HG02973 (cell line): Measurements from ENCODE around the gene MSL3B.
A peak's percentile ranks its signal among the peaks of the same experiment; 100 is the strongest.
"Not testable (repeated sequence)": the region's sequence is repeated elsewhere in the genome, so short reads cannot be mapped to it uniquely, and the experiment has no call there.

Source experiments
- ATAC-seq: cut with Tn5 transposase; IDR thresholded peaks from one replicate; pipeline ENCODE4 v1.9.1; 2021; ENCODE audit warnings: moderate library complexity; ENCODE audit not compliant: unreplicated experiment

Gene MSL3B

DNA sequence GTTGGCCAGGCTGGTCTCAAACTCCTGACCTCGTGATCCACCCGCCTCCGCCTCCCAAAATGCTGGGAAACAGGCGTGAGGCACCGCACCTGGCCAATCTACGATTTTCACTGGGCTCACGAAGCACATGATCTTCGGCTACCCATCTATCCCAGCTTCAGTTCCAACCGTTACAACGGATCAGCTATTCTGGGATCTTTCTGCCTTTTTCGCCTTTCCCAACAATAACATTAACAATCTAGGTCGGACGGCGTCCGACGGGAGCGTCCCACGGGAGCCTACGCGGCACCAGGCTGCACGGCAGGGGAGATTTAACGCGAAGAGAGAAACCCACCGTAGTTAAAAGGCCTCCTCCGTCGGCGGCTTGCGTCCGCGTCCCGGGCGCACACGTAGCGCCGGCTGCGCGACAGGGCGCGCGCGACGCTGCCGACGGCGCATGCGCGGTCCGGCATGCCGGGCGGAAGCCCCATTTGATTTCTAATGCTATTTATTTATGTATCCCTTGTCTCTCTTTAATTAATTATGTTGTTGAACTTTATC, at the start of gene MSL3B:
Gene MSL3B, minus strand, starts transcription at position 394 of the 540 bp plus-strand sequence.
- peak; percentile 70 for ATAC-seq

DNA sequence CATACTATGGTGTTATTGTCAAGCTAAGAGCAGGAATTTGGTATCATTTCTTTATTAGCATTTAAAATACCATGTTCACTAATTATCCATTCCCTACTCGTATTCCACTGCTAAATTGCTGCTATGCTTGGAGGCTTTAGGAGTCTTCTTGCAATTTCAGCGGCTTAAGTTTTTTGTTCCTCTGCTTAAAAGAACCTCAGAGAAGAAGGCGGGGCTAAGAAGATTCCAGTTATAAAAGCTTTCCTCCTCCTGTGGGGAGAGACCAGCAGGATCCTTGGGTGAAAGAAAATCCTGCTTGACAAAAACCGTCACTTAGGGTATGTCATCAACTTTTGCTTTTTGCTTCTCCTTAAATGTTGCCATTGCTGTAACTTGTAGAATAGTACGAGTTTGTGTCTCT, 48.9 kb upstream of the MSL3B start, which contains the start of gene TRPM8:
Gene TRPM8, plus strand, starts transcription at position 258 of the 400 bp plus-strand sequence. CDS start 9,165 bp downstream, outside the sequence.
- no peak for ATAC-seq

DNA sequence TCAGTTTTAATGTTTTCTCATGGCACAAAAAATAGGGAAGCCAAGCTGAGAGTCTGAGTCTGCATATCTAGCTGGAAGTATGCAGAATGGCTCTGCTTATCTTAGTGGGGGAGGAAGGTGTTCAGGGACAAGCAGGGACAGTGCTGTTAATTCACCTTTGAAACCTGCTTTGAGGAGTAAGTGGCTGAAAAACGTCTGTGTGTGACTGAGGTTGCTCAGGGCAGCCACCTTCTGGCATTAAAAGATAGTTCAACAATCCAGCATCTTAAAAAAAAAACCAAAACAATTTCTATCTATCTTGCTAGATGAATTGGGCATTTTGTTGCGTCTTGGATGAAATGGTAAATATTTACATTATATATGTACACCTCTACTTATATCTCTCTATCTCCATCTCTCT, 46.9 kb upstream of the MSL3B start:
- ATAC-seq: no peak

DNA sequence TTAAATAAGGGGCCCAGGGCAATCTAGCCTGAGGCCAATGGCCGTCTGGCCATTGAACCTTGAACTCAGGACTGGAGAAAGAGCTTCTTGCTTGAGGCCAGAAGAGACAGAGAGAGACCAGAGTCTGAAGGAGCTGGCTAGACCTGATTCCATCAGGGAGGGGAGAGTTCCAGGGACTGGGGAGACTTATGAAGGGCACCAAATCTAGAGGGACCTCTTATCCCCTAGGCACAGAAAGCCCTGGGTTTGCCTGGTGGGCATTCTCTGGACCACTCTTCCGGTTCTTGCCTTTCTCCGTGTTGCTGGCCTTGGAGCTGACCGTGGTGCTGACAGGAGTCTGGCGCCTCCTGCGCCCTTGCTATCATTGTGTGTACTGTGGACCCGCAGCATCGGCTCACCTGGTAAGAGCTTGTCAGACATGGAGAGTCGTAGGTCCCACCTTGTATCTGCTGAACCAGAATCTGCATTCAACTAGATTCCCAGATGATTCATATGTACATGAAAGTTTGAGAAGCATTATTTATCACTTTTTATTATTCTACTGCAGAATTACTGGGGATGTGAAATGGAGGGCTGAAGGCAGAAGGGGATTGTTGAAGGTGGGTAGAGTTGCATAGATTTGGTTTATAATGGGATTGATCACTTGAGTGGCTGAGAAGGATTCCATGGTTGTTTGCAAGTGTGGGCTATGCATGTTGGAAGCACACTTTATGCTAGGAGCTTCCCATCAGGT, 44.7 kb upstream of the MSL3B start:
- no peak for ATAC-seq

DNA sequence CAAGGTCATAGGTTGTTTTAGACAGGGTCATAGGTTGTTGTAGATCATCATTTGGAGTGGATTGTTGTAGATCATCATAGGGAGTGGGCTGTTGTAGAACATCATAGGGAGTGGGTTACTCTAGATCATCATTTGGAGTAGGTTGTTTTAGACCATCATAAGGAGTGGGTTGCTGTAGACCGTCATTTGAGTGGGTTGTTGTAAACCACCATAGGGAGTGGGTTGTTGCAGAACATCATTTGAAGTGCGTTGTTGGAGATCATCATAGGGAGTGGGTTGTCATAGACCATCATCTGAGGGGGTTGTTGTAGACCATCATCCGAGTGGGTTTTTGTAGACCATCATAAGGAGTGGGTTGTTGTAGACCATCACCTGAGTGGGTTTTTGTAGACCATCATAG, 39.4 kb upstream of the MSL3B start:
- ATAC-seq: no peak

DNA sequence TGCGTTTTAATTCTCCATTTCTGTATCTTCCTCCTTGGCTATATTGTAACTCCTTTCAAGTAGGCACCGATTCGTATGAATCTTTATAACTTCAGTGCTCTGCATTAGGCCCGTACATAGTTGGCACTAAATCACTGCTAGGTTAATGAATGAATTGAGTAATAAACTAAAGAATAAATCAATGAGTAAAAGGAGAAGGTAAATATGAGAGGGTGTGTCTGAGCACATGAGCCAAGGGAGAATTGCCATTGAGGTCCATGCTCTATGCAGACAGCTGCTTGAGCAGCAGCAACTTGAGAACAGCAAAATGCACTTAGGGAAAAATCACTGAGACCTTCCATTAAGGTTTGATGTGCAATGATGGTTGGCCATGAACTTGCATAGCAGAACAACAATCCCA, 37.8 kb upstream of the MSL3B start:
- no peak for ATAC-seq

DNA sequence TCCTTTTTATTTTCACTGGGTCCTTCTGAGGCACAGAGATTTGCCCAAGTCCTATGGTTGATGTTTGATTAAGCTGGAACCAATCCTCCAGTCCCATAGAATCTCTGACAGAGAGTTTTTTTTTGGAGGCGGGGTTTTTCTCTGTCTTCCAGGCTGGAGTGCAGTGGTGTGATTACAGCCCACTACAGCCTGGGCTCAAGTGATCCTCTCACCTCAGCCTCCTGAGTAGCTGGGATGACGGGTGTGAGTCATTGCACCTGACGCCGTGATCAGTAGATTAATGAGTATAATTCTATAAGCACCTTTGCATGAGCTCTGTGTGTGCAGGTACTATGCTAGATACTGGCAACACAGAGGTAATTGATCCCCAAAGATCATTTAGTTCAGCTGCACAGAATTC, 33.7 kb upstream of the MSL3B start:
- ATAC-seq: no peak

DNA sequence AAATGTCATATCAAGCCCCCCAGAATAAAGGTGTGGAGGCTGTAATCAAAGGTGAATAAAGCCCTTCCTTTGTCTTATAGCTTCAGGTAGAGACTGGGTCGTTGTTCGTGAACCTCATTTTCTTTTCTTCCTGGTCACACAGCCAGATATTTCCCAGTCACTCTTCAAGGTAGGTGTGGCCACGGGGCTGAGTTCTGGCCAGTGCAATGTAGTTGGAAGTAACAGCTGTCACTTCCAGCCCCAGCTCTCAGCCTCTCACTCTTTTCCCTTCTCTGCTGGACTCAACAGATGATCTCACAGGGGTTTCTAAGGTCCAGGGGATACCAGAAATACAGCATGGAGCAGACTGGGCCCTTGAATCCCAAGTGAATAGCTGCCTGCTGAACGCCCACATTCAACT, 33.2 kb upstream of the MSL3B start:
- ATAC-seq: no peak

DNA sequence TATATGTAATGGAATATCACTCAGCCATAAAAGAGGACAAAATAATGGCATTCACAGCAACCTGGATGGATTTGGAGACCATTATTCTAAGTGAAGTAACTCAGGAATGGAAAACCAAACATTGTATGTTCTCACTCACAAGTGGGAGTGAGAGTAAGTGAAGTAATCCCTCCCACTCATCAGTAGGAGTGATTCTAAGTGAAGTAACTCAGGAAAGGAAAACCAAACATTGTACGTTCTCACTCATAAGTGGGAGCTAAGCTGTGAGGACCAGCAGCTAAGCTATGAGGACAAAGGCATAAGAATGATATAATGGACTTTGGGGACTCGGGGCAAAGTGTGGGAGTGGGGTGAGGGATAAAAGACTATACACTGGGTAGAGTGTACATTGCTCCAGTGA, 28.1 kb upstream of the MSL3B start:
- ATAC-seq: not testable (repeated sequence)

DNA sequence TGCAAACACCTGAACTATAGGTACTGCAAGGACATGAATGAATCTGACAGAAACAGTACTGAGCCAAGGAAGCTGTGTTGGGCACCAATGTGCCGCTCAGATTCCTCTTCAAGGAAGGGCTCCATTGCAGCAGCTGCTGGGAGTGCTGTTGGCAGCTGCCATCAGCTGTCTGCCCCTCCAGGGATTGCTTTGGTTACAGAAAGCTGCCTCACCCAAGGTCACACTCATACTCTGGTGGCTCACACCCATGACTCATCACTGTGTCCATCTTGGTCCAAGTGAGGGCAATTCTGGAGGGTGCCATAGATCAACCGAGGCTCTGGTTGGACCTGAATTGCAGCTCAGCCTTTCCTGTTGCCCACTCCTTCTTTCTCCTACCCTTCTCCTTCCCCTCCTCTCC, 24.6 kb upstream of the MSL3B start:
- ATAC-seq: no peak

DNA sequence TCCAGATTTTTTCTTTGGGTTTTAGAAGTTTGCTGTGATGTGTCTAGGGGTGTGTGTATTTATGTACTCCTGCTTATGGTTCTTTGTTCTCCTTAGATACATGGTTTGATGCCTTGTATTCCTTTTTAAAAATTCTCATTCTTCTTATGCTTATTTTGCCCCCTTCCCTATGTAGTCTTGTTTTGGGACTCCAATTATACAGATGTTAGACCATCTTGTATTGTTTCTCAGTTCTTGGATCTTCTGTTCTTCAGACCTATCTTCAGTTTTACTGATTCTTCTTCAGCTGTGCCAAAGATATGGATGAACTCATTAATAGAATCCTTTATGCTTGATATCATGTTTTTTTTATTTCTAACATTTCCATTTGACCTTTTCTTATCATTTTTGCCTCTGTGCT, 14.2 kb upstream of the MSL3B start:
- no peak for ATAC-seq

DNA sequence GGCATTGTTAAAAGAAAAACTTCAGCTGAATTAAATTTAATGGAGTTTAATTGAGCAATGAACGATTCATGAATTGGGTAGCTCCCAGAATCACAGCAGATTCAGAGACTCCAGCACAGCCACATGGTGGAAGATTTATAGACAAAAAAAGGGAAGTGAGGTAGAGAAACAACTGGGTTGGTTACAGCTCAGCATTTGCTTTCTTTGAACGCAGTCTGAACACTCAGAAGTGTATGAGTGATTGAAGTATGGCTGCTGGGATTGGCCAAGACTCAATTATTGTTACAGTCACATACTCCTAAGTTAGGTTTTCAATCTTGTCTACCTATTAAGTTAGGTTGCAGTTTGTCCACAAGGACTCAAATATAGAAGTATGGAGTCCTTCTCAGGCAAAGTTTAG, 3.9 kb upstream of the MSL3B start:
- ATAC-seq: not testable (repeated sequence)

DNA sequence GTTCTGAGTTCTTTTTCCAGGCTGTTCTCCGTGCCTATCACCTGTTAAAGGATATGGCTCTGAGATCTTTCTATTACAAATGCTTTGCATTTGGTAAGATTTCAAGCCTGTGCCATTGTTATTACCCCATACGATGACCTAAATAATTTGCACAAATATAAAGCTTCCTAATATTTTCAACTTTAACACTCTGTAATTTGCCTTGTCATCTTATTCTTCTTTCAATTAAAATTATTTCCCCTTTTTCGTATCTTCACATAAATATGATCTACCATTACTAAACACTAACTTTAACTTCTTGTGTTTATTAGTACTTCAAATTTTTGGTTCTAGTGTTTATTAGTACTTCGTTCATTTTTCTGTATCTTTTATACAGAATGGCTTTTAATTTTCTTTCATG, 3.2 kb upstream of the MSL3B start:
- no peak for ATAC-seq

DNA sequence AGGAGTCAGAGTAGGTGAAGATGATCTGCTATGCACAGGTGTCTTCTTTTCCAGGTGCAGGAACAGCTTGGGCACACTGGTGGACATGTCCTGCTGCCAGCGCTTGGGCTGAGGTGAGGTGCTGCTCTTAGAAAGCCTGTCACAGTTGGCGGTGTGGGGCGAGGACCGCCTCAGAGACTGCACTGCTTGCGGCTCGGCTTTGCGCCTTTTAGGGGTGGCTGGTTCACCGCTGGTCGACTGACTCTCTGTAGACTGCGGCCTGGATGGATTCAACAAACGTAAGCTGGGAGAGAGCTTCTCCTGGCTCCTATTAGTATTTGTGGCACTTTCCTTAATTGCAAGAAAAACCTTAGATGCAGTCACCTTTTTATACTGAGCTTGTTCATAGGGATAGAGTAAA, 1.7 kb downstream of the MSL3B start:
- no peak for ATAC-seq

DNA sequence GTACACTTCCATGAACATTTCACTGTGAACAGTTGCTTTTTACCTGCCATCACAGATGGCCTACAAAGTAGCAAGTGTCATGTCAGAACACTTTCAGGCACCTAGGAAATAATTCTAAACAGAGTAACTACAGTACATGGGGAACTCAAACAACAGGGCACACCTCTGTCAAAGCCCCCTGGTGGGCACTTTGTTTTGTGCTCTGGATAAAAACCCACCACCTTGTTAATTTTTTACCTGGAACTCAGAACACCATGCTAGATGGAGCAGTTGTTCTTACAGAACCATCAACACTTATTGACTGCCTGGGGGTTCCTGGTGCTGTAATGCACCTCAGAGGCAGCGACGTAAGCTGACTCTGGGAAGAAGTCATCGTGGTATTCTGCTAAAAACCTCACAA, 2.3 kb downstream of the MSL3B start:
- no peak for ATAC-seq

DNA sequence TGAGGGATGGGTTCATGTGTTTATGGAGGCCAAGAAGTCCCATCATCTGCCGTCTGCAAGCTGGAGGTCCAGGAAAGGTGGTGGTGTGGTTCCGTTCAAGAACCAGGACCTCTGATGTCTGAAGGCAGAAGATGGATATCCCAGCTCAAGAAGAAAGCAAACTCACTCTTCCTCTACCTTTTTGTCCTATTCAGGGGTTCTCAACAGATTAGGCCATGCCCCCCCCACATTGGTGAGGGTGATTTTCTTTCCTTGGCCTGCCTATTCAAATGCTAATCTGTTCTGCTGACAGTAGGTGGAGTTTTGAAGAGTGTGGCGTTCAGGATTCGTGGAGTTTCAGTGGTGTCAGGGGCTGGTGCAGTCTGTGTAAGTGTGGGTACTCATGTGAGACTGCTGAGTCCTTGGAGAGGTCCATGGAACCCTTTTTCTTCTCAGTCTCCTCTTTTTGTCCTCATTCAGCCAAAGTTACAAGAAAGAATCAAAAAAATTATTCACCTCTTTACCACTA, 5.9 kb downstream of the MSL3B start:
- no peak for ATAC-seq

DNA sequence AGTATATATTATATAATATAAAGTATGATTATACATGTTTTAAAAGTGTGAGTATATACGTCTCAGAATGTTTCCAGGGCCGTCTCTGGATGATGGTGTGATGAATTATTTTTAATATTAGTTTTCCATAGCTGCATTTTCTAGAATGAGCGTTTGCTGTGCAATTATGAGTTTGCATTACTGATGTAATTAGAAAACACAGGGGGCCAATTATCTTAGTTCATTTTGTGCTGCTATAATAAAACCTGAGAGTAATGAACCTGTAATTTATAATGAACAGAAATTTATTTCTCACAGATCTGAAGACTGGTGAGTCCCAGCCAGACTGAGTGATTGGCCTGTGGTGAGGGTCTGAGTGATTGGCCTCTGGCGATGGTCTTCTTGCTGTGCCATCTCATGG, 9.9 kb downstream of the MSL3B start:
- ATAC-seq: no peak

DNA sequence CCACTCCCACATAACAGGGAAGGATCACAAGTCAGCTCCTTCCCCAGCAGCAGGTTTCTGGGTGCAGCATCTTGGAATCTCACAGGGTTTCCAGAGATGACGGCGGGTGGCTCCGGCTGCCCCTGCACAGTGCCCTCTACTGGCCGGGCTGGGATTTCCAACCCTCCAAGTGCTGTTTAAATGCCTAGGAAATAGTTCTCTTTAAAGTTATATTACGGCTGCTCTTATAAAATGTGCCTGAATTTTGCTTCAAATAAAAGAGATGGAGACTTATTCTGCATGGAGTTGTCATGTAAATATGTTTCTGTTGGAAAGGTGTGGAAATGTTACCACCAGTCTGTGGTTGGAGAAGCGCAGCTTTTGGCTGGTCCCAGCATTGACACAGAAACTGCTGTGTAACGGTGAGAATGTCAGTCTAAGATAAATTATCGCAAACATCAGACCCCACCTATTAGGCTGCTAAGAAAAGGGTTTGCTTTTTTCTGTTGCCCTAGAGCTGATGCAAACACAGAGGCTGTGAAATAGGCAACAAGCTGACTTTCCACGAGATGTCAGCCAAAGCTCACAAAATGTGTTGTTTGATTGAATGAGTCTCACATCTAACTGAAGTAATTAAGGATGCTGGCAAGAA, 10.6 kb downstream of the MSL3B start:
- ATAC-seq: no peak

DNA sequence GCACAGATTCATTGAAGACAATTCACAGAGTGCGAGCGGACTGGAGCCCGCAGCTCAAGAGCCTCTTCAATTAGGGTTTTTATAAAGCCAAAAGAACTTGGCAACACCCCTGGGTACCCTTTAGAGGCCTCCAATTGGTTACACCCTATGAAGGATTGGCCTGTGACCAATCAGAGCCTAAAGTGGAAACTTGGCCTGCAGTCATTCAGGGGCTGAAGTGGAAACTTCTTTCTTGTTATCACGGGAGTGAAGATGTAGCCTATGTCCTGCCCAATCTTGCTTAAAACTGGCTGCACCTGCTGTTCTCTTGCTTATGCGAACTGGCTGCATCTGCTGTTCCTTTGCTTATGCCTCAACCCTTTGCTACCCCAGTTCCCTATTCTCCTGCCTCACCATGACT, 12.0 kb downstream of the MSL3B start:
- no peak for ATAC-seq

DNA sequence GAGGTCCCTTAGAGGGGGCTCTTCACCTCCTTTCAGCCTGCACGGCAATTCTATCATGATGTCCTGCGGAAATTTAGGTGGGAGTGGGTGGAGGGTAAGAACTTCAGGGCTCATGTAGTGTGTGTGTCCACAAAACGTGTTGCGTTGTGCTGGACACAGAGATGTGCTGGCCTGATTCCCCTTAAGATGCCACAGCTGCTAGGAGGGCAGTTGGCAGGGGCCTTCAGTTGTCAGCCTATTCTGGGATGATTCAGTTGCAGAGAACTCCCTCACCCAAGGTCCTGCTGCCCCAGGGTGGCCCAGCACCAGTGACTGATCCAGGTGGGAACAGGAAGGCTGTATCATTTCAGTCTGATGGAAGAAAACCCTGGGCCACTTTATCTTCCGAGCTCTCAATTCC, 12.8 kb downstream of the MSL3B start:
- ATAC-seq: no peak

DNA sequence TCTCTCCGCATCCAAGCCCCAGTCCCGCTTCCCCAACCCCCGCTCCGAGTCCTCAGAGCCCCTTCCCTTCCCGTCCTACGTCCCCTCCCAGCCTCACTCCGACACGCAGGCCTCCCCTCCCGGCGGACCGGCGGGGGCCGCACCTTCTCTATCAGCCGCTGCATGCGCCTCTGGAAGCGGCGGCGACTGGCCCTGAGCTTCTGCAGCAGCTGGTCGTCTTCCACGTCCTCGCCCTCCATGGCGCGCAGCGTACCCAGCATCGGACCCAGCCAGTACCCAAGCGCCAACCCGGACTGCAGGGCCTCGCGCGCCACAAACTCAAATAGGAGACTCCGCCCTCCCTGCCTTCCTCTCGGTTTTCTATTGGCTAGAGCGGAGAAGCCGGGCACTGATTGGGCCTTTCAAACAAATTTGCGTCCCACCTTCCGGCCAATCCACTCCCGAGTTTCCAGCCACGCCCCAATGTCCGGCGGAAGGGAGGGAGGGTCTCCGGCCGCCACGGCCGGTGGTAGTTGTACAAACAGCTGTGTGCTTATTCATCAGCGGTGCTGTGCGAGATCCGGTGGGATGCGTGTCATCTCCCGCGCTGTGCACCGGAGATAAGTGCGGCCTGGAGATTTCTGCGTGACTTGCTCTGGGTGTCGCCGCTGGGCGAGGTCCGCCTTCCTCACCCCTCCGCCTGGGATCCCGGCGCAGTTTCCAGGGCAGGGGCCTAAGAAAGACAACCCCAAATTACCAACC, 13.8 kb downstream of the MSL3B start, which contains the start of gene HJURP:
Gene HJURP, minus strand, starts transcription at position 295 of the 741 bp plus-strand sequence. Its CDS starts 35 bp downstream, at position 260.
- peak; percentile 93 for ATAC-seq
